ENCODE results near the gene HDAC9. TPM values are rescaled to one million over a fixed set of nuclear protein-coding genes. Genes with fewer than 3 reads are reported as not detected.

Gene HDAC9
- polyA plus RNA-seq, 3 donors: 41.7 to 51.2 (median 44.2) TPM

DNA sequence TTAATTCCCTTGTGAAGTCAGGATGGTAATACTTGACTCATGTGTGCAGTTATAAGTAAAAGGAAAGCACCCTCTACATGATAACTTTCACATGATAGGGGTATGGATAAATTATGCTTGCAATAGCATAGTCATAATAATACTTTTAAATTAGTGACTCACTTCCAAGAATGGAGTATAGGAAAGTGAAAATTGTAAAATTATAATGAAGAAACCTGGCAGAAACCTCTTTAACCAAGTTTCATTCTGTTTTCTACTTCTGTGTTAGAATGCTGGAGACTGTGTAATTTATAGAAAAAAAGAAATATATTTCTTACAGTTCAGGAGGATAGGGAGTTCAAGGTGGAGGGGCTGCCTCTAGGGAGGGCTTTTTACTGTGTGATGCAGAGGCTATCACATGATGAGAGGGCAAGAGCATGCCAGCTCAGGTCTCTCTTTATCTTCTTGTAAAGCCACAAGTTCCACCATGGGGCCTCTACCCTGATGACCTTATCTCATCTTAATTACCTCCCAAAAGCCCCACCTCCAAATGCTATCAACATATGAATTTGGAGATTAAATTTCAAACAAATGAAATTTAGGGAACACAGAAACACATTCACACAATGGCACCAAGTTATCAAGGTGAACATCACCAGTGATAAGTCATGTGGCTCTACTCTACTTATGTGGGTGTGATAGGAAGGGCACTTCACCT is 43.2 kb downstream of the HDAC9 start:
- H3K27ac Mint-ChIP-seq: no peak overlapping the region
- peaks cover 4% of the 10 kb centered on the region for H3K4me1 Mint-ChIP-seq
- no peak overlapping the region for H3K4me3 ChIP-seq (replicated peaks in 1 of 3; ENCODE audit: low read depth in 2 of 3, low read length in 3 of 3)
- no peaks in the 10 kb centered on the region for H3K36me3 ChIP-seq (replicated peaks in 1 of 2; ENCODE audit: control insufficient read depth in 1 of 2, insufficient read depth in 2 of 2, low read length in 2 of 2)
- no peak overlapping the region for H3K9ac ChIP-seq (ENCODE audit: insufficient read depth, low read length, poor library complexity, severe bottlenecking)
- H3K36me3 Mint-ChIP-seq: peaks cover 8 to 10% of the 10 kb centered on the region in 2 donors
- no peaks in the 10 kb centered on the region for H3K27me3 ChIP-seq (ENCODE audit: control insufficient read depth in 2 of 2, insufficient read depth in 2 of 2, low read length in 2 of 2)
- no peaks in the 10 kb centered on the region for H3K9me3 Mint-ChIP-seq
- H3K4me1 ChIP-seq (ENCODE audit: control insufficient read depth in 1 of 2, insufficient read depth in 2 of 2, low read length in 2 of 2): no peaks in the 10 kb centered on the region
- peaks cover 3% of the 10 kb centered on the region for H3K79me2 ChIP-seq (ENCODE audit: insufficient read depth, low read length)
- no peaks in the 10 kb centered on the region for H3K27me3 Mint-ChIP-seq (ENCODE audit: low read depth in 3 of 3)
- H3K4me2 ChIP-seq (replicated peaks; ENCODE audit: extremely low read depth, low read length, poor library complexity, severe bottlenecking): no peak overlapping the region
- peaks cover 43% of the 10 kb centered on the region for H4K20me1 ChIP-seq (ENCODE audit: insufficient read depth, low read length)
- intact Hi-C loops (cut with micrococcal nuclease): no loop called here
- H3K4me3 Mint-ChIP-seq: no peak overlapping the region
- TF ChIP-seq CTCF (IDR thresholded peaks at IDR 0.05): no peak
- no peak overlapping the region for H2AFZ ChIP-seq (ENCODE audit: insufficient read depth, low read depth, low read length, poor library complexity, severe bottlenecking)
- no peak overlapping the region for H3K27ac ChIP-seq (ENCODE audit: low read depth in 1 of 2, low read length in 2 of 2)
- no peaks in the 10 kb centered on the region for H3K9me3 ChIP-seq (replicated peaks in 1 of 2; ENCODE audit: control insufficient read depth in 1 of 2, insufficient read depth in 1 of 2, low read length in 2 of 2)
- DNase-seq: no peak

DNA sequence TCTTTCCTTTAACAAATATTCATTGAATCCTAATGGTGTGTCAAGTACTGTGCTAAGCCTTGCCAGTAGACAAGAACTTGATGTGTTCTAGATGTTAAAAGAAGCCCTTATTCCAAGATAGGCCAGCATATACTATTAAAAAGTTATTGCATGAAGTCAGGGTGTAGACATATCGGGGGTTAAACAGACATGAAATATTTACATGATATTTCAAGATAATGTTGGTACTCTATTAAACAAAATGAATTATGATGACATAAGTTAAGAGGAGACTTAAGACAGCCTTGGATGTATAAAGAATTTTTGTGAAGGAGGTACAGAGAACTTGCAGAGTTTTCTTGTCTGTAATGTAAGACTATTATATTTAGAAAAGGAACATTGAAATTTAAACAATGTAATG is 44.8 kb downstream of the HDAC9 start:
- Histone ChIP-seq H3K4me2 (replicated peaks; ENCODE audit: extremely low read depth, low read length, poor library complexity, severe bottlenecking) (no peak overlapping the region), H3K9ac (ENCODE audit: insufficient read depth, low read length, poor library complexity, severe bottlenecking) (no peak overlapping the region), H3K27ac (ENCODE audit: low read depth in 1 of 2, low read length in 2 of 2) (no peak overlapping the region), H3K36me3 (replicated peaks in 1 of 2; ENCODE audit: control insufficient read depth in 1 of 2, insufficient read depth in 2 of 2, low read length in 2 of 2) (peaks cover 8 to 15% of the 10 kb centered on the region in 2 donors), H3K9me3 (replicated peaks in 1 of 2; ENCODE audit: control insufficient read depth in 1 of 2, insufficient read depth in 1 of 2, low read length in 2 of 2) (no peaks in the 10 kb centered on the region), H3K4me1 (ENCODE audit: control insufficient read depth in 1 of 2, insufficient read depth in 2 of 2, low read length in 2 of 2) (no peaks in the 10 kb centered on the region), H3K27me3 (ENCODE audit: control insufficient read depth in 2 of 2, insufficient read depth in 2 of 2, low read length in 2 of 2) (no peaks in the 10 kb centered on the region), H2AFZ (ENCODE audit: insufficient read depth, low read depth, low read length, poor library complexity, severe bottlenecking) (no peak overlapping the region), H3K4me3 (replicated peaks in 1 of 3; ENCODE audit: low read depth in 2 of 3, low read length in 3 of 3) (no peak overlapping the region), H3K79me2 (ENCODE audit: insufficient read depth, low read length) (no peaks in the 10 kb centered on the region), H4K20me1 (ENCODE audit: insufficient read depth, low read length) (peaks cover 27% of the 10 kb centered on the region)
- Mint-ChIP-seq H3K9me3 (no peaks in the 10 kb centered on the region), H3K4me1 (peaks cover 4% of the 10 kb centered on the region), H3K27ac (no peak overlapping the region), H3K4me3 (no peak overlapping the region), H3K36me3 (peaks cover 19 to 23% of the 10 kb centered on the region in 2 donors), H3K27me3 (ENCODE audit: low read depth in 3 of 3) (no peaks in the 10 kb centered on the region)
- no peak for DNase-seq
- no peak for TF ChIP-seq CTCF (IDR thresholded peaks at IDR 0.05)
- WGBS (ENCODE audit: insufficient coverage): no CpG with 5 or more reads among the region's 1 CpG
- intact Hi-C loops (cut with micrococcal nuclease): no loop called here
